ENCODE measurements around the gene FN3KRP. TPM values are rescaled to one million over a fixed set of nuclear protein-coding genes. Genes with fewer than 3 reads are reported as not detected.

Gene FN3KRP
- polyA plus RNA-seq, result 10 to 100 TPM; 15.6 to 19.0 TPM

- WGBS, 2 donors, result 0 to 1% methylated on average over 62 to 75 of the region's 75 CpGs
- no peaks in the 10 kb centered on the region for H3K27me3 ChIP-seq (ENCODE audit: control insufficient read depth in 1 of 2, insufficient read depth in 2 of 2, low read length in 2 of 2)
- H3K27ac ChIP-seq (ENCODE audit: low read depth in 2 of 2, low read length in 1 of 2), result peak within 1 kb of the TSS; percentile 66 to 75
- H3K4me3 ChIP-seq (ENCODE audit: low read depth in 1 of 2, low read length in 2 of 2), result peak within 1 kb of the TSS; percentile 77 to 79
- peaks cover 0 to 12% of the 10 kb centered on the region in 2 donors for H3K4me1 ChIP-seq (ENCODE audit: control insufficient read depth in 2 of 2, insufficient read depth in 2 of 2, low read length in 1 of 2)
- no peaks in the 10 kb centered on the region for H3K9me3 ChIP-seq (ENCODE audit: control insufficient read depth in 2 of 2, insufficient read depth in 1 of 2, low read depth in 1 of 2, low read length in 1 of 2)
- H3K36me3 ChIP-seq (ENCODE audit: control insufficient read depth in 2 of 2, insufficient read depth in 2 of 2, low read length in 1 of 2), result peaks cover 0 to 14% of the 10 kb centered on the region in 2 donors
Measured at GRCh38 chr17:82716203-82717010, at the start of gene FN3KRP. FN3KRP (plus strand) TSS chr17:82716706; CDS start chr17:82716756, 50 bp downstream.

DNA sequence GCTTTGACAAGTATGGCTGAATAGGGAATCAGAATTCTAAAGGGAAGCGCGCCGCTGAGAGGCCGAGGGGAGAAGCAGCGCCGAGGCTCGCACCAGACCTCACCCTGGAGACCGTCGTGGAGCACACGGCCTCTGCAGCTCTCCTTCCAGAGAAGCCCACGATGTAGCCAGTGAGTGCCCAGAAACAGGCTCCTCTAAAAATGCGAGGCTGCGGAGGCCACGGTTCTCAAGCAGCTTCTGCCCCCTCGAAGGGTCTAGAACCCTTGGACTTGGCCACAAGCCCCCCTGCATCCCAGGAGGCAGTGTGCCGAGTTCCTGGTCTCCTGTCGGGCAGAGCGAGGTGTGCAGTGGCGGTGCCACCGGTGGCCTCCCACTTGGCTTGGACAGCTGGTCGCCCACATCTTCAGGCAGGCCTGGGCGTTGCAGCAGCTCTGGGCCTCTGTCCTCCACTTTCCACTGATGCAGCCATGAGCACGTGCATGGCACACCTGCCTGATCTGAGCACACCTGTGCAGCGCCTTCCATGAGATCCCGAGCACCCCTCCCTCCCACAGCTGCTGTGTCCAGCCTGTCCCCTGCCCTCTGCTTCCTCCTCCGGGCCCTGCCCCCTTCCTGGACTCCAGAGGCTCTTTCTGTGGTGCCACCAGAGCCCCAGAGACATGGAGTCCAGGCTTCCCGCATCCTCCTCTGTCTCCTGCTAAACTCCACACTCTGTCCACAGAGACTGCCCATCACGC lies 49.4 kb upstream of the FN3KRP start:
- Histone ChIP-seq H3K27me3 (ENCODE audit: control insufficient read depth in 1 of 2, insufficient read depth in 2 of 2, low read length in 2 of 2) (no peaks in the 10 kb centered on the region), H3K4me1 (ENCODE audit: control insufficient read depth in 2 of 2, insufficient read depth in 2 of 2, low read length in 1 of 2) (peaks cover 0 to 9% of the 10 kb centered on the region in 2 donors), H3K36me3 (ENCODE audit: control insufficient read depth in 2 of 2, insufficient read depth in 2 of 2, low read length in 1 of 2) (peaks cover 0 to 3% of the 10 kb centered on the region in 2 donors), H3K9me3 (ENCODE audit: control insufficient read depth in 2 of 2, insufficient read depth in 1 of 2, low read depth in 1 of 2, low read length in 1 of 2) (no peaks in the 10 kb centered on the region), H3K27ac (ENCODE audit: low read depth in 2 of 2, low read length in 1 of 2) (no peak overlapping the region), H3K4me3 (ENCODE audit: low read depth in 1 of 2, low read length in 2 of 2) (no peak overlapping the region)
- WGBS, 2 donors, result 91% methylated on average over 27 to 28 of the region's 28 CpGs

GRCh38 chr17:82667668-82668000 lies 48.9 kb upstream of the FN3KRP start:
- Histone ChIP-seq H3K36me3 (ENCODE audit: control insufficient read depth in 2 of 2, insufficient read depth in 2 of 2, low read length in 1 of 2) (peaks cover 0 to 3% of the 10 kb centered on the region in 2 donors), H3K27me3 (ENCODE audit: control insufficient read depth in 1 of 2, insufficient read depth in 2 of 2, low read length in 2 of 2) (no peaks in the 10 kb centered on the region), H3K4me3 (ENCODE audit: low read depth in 1 of 2, low read length in 2 of 2) (no peak overlapping the region), H3K9me3 (ENCODE audit: control insufficient read depth in 2 of 2, insufficient read depth in 1 of 2, low read depth in 1 of 2, low read length in 1 of 2) (no peaks in the 10 kb centered on the region), H3K27ac (ENCODE audit: low read depth in 2 of 2, low read length in 1 of 2) (no peak overlapping the region), H3K4me1 (ENCODE audit: control insufficient read depth in 2 of 2, insufficient read depth in 2 of 2, low read length in 1 of 2) (peaks cover 0 to 9% of the 10 kb centered on the region in 2 donors)
- WGBS, 2 donors, result 87 to 90% methylated on average over 15 of the region's 15 CpGs

DNA sequence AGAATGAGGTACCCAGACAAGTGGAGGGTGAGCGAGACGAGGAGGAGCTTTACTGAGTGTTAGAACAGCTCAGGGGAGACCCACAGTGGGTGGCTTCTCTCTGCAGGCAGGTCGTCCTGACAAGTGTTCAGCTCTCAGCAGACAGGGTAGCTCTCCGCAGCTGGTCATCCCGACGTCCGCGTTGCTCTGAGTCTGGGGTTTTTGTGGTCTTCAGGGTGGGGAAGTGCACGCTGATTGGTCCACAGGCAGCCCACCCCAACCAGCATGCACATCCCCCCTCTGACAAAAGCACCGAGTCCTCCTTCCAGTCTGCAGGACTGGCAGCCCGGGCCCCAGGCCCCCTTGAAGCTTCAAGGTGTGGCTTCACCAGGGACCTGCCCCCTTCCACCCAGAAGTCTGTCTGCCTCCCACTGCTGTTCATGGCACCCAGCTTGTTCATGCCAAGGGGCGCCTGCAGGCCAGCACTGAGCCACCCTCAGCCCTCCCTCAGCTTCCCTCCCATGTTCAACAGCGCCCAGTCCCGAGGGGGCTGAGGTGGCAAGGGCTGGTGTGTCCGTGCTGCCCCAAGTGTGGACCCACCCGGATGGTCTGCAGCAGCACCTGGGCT lies 48.4 kb upstream of the FN3KRP start:
- Histone ChIP-seq H3K4me3 (ENCODE audit: low read depth in 1 of 2, low read length in 2 of 2) (no peak overlapping the region), H3K4me1 (ENCODE audit: control insufficient read depth in 2 of 2, insufficient read depth in 2 of 2, low read length in 1 of 2) (peaks cover 0 to 9% of the 10 kb centered on the region in 2 donors), H3K27me3 (ENCODE audit: control insufficient read depth in 1 of 2, insufficient read depth in 2 of 2, low read length in 2 of 2) (no peaks in the 10 kb centered on the region), H3K36me3 (ENCODE audit: control insufficient read depth in 2 of 2, insufficient read depth in 2 of 2, low read length in 1 of 2) (peaks cover 0 to 3% of the 10 kb centered on the region in 2 donors), H3K9me3 (ENCODE audit: control insufficient read depth in 2 of 2, insufficient read depth in 1 of 2, low read depth in 1 of 2, low read length in 1 of 2) (no peaks in the 10 kb centered on the region), H3K27ac (ENCODE audit: low read depth in 2 of 2, low read length in 1 of 2) (no peak overlapping the region)
- WGBS, 2 donors, result 71 to 76% methylated on average over 16 of the region's 16 CpGs

- Histone ChIP-seq H3K27ac (ENCODE audit: low read depth in 2 of 2, low read length in 1 of 2) (no peak overlapping the region), H3K4me1 (ENCODE audit: control insufficient read depth in 2 of 2, insufficient read depth in 2 of 2, low read length in 1 of 2) (peaks cover 0 to 9% of the 10 kb centered on the region in 2 donors), H3K36me3 (ENCODE audit: control insufficient read depth in 2 of 2, insufficient read depth in 2 of 2, low read length in 1 of 2) (peaks cover 0 to 3% of the 10 kb centered on the region in 2 donors), H3K4me3 (ENCODE audit: low read depth in 1 of 2, low read length in 2 of 2) (no peak overlapping the region), H3K27me3 (ENCODE audit: control insufficient read depth in 1 of 2, insufficient read depth in 2 of 2, low read length in 2 of 2) (no peaks in the 10 kb centered on the region), H3K9me3 (ENCODE audit: control insufficient read depth in 2 of 2, insufficient read depth in 1 of 2, low read depth in 1 of 2, low read length in 1 of 2) (no peaks in the 10 kb centered on the region)
- 27 to 36% methylated on average over 20 of the region's 20 CpGs for WGBS, 2 donors
Measured at GRCh38 chr17:82668631-82669099, 47.8 kb upstream of the FN3KRP start.

DNA sequence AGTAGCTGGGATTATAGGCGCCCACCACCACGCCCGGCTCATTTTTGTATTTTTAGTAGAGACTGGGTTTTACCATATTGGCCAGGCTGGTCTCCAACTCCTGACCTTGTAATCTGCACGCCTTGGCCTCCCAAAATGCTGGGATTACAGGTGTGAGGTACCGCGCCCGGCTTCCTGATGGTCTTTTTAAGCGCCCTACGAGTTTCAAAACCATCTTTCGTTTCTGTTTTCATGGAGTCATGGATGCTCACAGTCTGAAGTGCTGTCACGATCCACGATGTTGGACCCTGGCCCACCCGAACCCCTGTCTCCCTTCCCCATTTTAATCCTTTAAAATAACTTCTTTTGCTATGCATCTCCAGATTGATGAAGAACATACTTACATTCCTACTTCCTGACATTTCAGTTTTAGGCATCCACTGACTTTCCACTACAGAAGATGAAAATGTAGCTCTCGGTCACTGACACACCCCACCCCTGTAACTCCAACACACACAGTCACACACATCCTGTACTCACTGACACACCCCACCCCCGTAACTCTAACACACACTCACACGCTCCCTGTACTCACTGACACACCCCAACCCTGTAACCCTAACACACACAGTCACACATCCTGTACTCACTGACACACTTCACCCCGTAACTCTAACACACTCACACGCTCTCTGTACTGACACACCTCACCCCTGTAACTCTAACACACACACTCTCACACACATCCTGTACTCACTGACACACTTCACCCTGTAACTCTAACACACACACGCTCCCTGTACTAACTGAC lies 45.6 kb upstream of the FN3KRP start:
- H3K36me3 ChIP-seq (ENCODE audit: control insufficient read depth in 2 of 2, insufficient read depth in 2 of 2, low read length in 1 of 2), result no peaks in the 10 kb centered on the region
- no peak overlapping the region for H3K27ac ChIP-seq (ENCODE audit: low read depth in 2 of 2, low read length in 1 of 2)
- 88 to 90% methylated on average over 19 of the region's 19 CpGs for WGBS, 2 donors
- H3K4me1 ChIP-seq (ENCODE audit: control insufficient read depth in 2 of 2, insufficient read depth in 2 of 2, low read length in 1 of 2), result peaks cover 0 to 9% of the 10 kb centered on the region in 2 donors
- H3K27me3 ChIP-seq (ENCODE audit: control insufficient read depth in 1 of 2, insufficient read depth in 2 of 2, low read length in 2 of 2), result no peaks in the 10 kb centered on the region
- no peak overlapping the region for H3K4me3 ChIP-seq (ENCODE audit: low read depth in 1 of 2, low read length in 2 of 2)
- no peaks in the 10 kb centered on the region for H3K9me3 ChIP-seq (ENCODE audit: control insufficient read depth in 2 of 2, insufficient read depth in 1 of 2, low read depth in 1 of 2, low read length in 1 of 2)

- no peaks in the 10 kb centered on the region for H3K27me3 ChIP-seq (ENCODE audit: control insufficient read depth in 1 of 2, insufficient read depth in 2 of 2, low read length in 2 of 2)
- H3K36me3 ChIP-seq (ENCODE audit: control insufficient read depth in 2 of 2, insufficient read depth in 2 of 2, low read length in 1 of 2), result peaks cover 0 to 3% of the 10 kb centered on the region in 2 donors
- no peak overlapping the region for H3K4me3 ChIP-seq (ENCODE audit: low read depth in 1 of 2, low read length in 2 of 2)
- H3K27ac ChIP-seq (ENCODE audit: low read depth in 2 of 2, low read length in 1 of 2), result no peak overlapping the region
- no peaks in the 10 kb centered on the region for H3K9me3 ChIP-seq (ENCODE audit: control insufficient read depth in 2 of 2, insufficient read depth in 1 of 2, low read depth in 1 of 2, low read length in 1 of 2)
- peaks cover 0 to 4% of the 10 kb centered on the region in 2 donors for H3K4me1 ChIP-seq (ENCODE audit: control insufficient read depth in 2 of 2, insufficient read depth in 2 of 2, low read length in 1 of 2)
- 77% methylated on average over 20 of the region's 20 CpGs for WGBS, 2 donors
Measured at GRCh38 chr17:82674656-82675475, 41.6 kb upstream of the FN3KRP start.

GRCh38 chr17:82675476-82676245 lies 40.8 kb upstream of the FN3KRP start:
- peaks cover 0 to 4% of the 10 kb centered on the region in 2 donors for H3K4me1 ChIP-seq (ENCODE audit: control insufficient read depth in 2 of 2, insufficient read depth in 2 of 2, low read length in 1 of 2)
- no peaks in the 10 kb centered on the region for H3K9me3 ChIP-seq (ENCODE audit: control insufficient read depth in 2 of 2, insufficient read depth in 1 of 2, low read depth in 1 of 2, low read length in 1 of 2)
- no peak overlapping the region for H3K27ac ChIP-seq (ENCODE audit: low read depth in 2 of 2, low read length in 1 of 2)
- H3K36me3 ChIP-seq (ENCODE audit: control insufficient read depth in 2 of 2, insufficient read depth in 2 of 2, low read length in 1 of 2), result peaks cover 0 to 3% of the 10 kb centered on the region in 2 donors
- no peaks in the 10 kb centered on the region for H3K27me3 ChIP-seq (ENCODE audit: control insufficient read depth in 1 of 2, insufficient read depth in 2 of 2, low read length in 2 of 2)
- WGBS, 2 donors, result 88 to 90% methylated on average over 18 of the region's 18 CpGs
- no peak overlapping the region for H3K4me3 ChIP-seq (ENCODE audit: low read depth in 1 of 2, low read length in 2 of 2)
